ENCODE data around the gene APOA5.

- no peak for TF ChIP-seq MAX (IDR thresholded peaks at IDR 0.05; ENCODE audit: low read depth)
- TF ChIP-seq TAF1 (IDR thresholded peaks at IDR 0.05; ENCODE audit: borderline replicate concordance, low read depth, low read length): no peak
- TF ChIP-seq YY1 (IDR thresholded peaks at IDR 0.05; ENCODE audit: low read depth): no peak
- TF ChIP-seq CTCF (IDR thresholded peaks at IDR 0.05): no peak
Measured at GRCh38 chr11:116819049-116819448, 27.4 kb upstream of the APOA5 start.
